Measurements from ENCODE around the gene TMEM131L. TPM values are rescaled to one million over a fixed set of nuclear protein-coding genes. Genes with fewer than 3 reads are reported as not detected.

The TMEM131L gene
- total and polyA plus RNA-seq, 4 donors: 4.9 to 41.3 (median 12.9) TPM

DNA sequence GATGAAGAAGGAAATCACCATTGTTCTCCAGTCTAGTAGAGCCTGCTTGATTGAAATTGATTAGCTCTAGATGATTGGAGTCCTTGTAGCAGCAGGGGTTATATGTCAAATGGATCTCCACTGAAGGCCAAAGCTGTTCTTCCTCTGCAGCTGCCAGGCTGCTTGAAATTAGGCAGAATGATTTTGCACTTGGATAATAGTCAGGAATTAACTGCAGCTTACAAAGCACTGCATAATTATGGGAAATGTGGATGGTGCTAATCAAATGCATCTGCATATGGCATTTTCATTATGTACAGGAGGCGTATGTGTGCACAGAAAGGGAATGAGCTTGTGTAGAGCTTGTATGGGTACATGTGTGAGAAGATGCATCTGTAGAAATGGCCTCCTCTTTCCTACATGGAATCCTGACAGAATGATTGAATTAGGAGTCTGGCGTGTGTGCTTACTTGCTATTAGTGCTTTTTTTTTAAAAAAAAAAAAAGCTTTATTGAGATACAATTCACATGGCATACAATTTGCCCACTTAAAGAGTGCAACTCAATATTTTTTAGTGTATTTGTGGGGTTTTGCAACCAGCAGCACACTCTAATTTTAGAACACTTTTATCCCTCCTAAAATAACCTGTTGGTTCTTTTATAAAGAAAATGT is 65.9 kb downstream of the TMEM131L start:
- TF ChIP-seq HNF4A (conservative IDR thresholded peaks at IDR 0.05): no peak
- no peak for TF ChIP-seq RAD21 (IDR thresholded peaks at IDR 0.05)
- TF ChIP-seq TAF1 (conservative IDR thresholded peaks at IDR 0.05): no peak
- no peak for TF ChIP-seq HNF4G (IDR thresholded peaks at IDR 0.05)
- TF ChIP-seq, protein P1, sequence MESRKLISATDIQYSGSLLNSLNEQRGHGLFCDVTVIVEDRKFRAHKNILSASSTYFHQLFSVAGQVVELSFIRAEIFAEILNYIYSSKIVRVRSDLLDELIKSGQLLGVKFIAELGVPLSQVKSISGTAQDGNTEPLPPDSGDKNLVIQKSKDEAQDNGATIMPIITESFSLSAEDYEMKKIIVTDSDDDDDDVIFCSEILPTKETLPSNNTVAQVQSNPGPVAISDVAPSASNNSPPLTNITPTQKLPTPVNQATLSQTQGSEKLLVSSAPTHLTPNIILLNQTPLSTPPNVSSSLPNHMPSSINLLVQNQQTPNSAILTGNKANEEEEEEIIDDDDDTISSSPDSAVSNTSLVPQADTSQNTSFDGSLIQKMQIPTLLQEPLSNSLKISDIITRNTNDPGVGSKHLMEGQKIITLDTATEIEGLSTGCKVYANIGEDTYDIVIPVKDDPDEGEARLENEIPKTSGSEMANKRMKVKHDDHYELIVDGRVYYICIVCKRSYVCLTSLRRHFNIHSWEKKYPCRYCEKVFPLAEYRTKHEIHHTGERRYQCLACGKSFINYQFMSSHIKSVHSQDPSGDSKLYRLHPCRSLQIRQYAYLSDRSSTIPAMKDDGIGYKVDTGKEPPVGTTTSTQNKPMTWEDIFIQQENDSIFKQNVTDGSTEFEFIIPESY (IDR thresholded peaks at IDR 0.05): no peak
- TF ChIP-seq SP1 (IDR thresholded peaks at IDR 0.05): no peak
- no peak for TF ChIP-seq FOXA1 (IDR thresholded peaks at IDR 0.05)
- no peak for TF ChIP-seq FOXA2 (IDR thresholded peaks at IDR 0.05)
- DNase-seq (ENCODE audit: low spot score): no peak
- 73% methylated on average over 2 of the region's 2 CpGs for WGBS
- no peaks in the 10 kb centered on the region for H3K27me3 ChIP-seq (ENCODE audit: control insufficient read depth in 4 of 4, insufficient read depth in 4 of 4, low read length in 3 of 4)
- H3K36me3 ChIP-seq (ENCODE audit: control insufficient read depth in 4 of 4, insufficient read depth in 3 of 4, low read depth in 1 of 4, low read length in 3 of 4): no peaks in the 10 kb centered on the region
- peak overlapping the region; percentile 43 to 73 for H3K27ac ChIP-seq (ENCODE audit: low read depth in 1 of 2, low read length in 2 of 2)
- peak overlapping the region in 1 of 2 donors; percentile 70 for H3K9ac ChIP-seq (ENCODE audit: low read depth in 1 of 2, low read length in 2 of 2)
- peaks cover 12 to 60% (median 55%) of the 10 kb centered on the region in 4 donors for H3K4me1 ChIP-seq (ENCODE audit: control insufficient read depth in 4 of 4, insufficient read depth in 4 of 4, low read length in 3 of 4)
- no peak overlapping the region for H3K4me3 ChIP-seq (ENCODE audit: low read depth in 1 of 3, low read length in 3 of 3)
- H3K9me3 ChIP-seq (ENCODE audit: control insufficient read depth in 4 of 4, low read length in 3 of 4): no peaks in the 10 kb centered on the region

- DNase-seq (ENCODE audit: low spot score): no peak
- Histone ChIP-seq H3K36me3 (ENCODE audit: control insufficient read depth in 4 of 4, insufficient read depth in 3 of 4, low read depth in 1 of 4, low read length in 3 of 4) (no peaks in the 10 kb centered on the region), H3K4me3 (ENCODE audit: low read depth in 1 of 3, low read length in 3 of 3) (no peak overlapping the region), H3K9ac (ENCODE audit: low read depth in 1 of 2, low read length in 2 of 2) (peak overlapping the region in 1 of 2 donors; percentile 70), H3K4me1 (ENCODE audit: control insufficient read depth in 4 of 4, insufficient read depth in 4 of 4, low read length in 3 of 4) (peaks cover 12 to 60% (median 55%) of the 10 kb centered on the region in 4 donors), H3K27me3 (ENCODE audit: control insufficient read depth in 4 of 4, insufficient read depth in 4 of 4, low read length in 3 of 4) (no peaks in the 10 kb centered on the region), H3K9me3 (ENCODE audit: control insufficient read depth in 4 of 4, low read length in 3 of 4) (no peaks in the 10 kb centered on the region), H3K27ac (ENCODE audit: low read depth in 1 of 2, low read length in 2 of 2) (peak overlapping the region; percentile 23 to 73)
- WGBS: 35% methylated on average over 6 of the region's 6 CpGs
- TF ChIP-seq RXRA (IDR thresholded peaks at IDR 0.05) (peak in 1 of 2 donors; percentile 25), YY1 (IDR thresholded peaks at IDR 0.05) (no peak), HNF4A (conservative IDR thresholded peaks at IDR 0.05) (peak; percentile 49 to 52)
These were observed 66.5 kb downstream of the TMEM131L start for GRCh38 chr4:153532636-153533035.

- Histone ChIP-seq H3K9ac (ENCODE audit: low read depth in 1 of 2, low read length in 2 of 2) (peak overlapping the region in 1 of 2 donors; percentile 43), H3K4me3 (ENCODE audit: low read depth in 1 of 3, low read length in 3 of 3) (no peak overlapping the region), H3K4me1 (ENCODE audit: control insufficient read depth in 4 of 4, insufficient read depth in 4 of 4, low read length in 3 of 4) (peaks cover 13 to 60% (median 52%) of the 10 kb centered on the region in 4 donors), H3K27ac (ENCODE audit: low read depth in 1 of 2, low read length in 2 of 2) (peak overlapping the region; percentile 23 to 73), H3K9me3 (ENCODE audit: control insufficient read depth in 4 of 4, low read length in 3 of 4) (no peaks in the 10 kb centered on the region), H3K36me3 (ENCODE audit: control insufficient read depth in 4 of 4, insufficient read depth in 3 of 4, low read depth in 1 of 4, low read length in 3 of 4) (no peaks in the 10 kb centered on the region), H3K27me3 (ENCODE audit: control insufficient read depth in 4 of 4, insufficient read depth in 4 of 4, low read length in 3 of 4) (no peaks in the 10 kb centered on the region)
- DNase-seq (ENCODE audit: low spot score): no peak
- TF ChIP-seq HNF4G (IDR thresholded peaks at IDR 0.05) (no peak), RAD21 (IDR thresholded peaks at IDR 0.05) (no peak), JUND (IDR thresholded peaks at IDR 0.05) (no peak), HNF4A (conservative IDR thresholded peaks at IDR 0.05) (no peak), NR2F2 (IDR thresholded peaks at IDR 0.05) (no peak), RXRA (IDR thresholded peaks at IDR 0.05) (no peak), GABPA (IDR thresholded peaks at IDR 0.05 in 1 of 2, conservative IDR thresholded peaks at IDR 0.05 in 1 of 2) (no peak), MAX (IDR thresholded peaks at IDR 0.05) (no peak), EGR1 (IDR thresholded peaks at IDR 0.05; ENCODE audit: low read depth in 2 of 2) (no peak), FOXA2 (IDR thresholded peaks at IDR 0.05) (no peak)
- TF ChIP-seq, protein P2, sequence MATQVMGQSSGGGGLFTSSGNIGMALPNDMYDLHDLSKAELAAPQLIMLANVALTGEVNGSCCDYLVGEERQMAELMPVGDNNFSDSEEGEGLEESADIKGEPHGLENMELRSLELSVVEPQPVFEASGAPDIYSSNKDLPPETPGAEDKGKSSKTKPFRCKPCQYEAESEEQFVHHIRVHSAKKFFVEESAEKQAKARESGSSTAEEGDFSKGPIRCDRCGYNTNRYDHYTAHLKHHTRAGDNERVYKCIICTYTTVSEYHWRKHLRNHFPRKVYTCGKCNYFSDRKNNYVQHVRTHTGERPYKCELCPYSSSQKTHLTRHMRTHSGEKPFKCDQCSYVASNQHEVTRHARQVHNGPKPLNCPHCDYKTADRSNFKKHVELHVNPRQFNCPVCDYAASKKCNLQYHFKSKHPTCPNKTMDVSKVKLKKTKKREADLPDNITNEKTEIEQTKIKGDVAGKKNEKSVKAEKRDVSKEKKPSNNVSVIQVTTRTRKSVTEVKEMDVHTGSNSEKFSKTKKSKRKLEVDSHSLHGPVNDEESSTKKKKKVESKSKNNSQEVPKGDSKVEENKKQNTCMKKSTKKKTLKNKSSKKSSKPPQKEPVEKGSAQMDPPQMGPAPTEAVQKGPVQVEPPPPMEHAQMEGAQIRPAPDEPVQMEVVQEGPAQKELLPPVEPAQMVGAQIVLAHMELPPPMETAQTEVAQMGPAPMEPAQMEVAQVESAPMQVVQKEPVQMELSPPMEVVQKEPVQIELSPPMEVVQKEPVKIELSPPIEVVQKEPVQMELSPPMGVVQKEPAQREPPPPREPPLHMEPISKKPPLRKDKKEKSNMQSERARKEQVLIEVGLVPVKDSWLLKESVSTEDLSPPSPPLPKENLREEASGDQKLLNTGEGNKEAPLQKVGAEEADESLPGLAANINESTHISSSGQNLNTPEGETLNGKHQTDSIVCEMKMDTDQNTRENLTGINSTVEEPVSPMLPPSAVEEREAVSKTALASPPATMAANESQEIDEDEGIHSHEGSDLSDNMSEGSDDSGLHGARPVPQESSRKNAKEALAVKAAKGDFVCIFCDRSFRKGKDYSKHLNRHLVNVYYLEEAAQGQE (IDR thresholded peaks at IDR 0.05): no peak
- TF ChIP-seq, protein P1 (IDR thresholded peaks at IDR 0.05): no peak
These were observed 67.2 kb downstream of the TMEM131L start for GRCh38 chr4:153533387-153533786.
